GM19099 (cell line): ENCODE data around the gene SKAP2.

Experiments used
- POLR2A ChIP-seq: IDR thresholded peaks from 3 replicates; pipeline ENCODE4 v1.6.1; 2011; ENCODE audit warnings: low read depth; ENCODE audit not compliant: insufficient read length; ENCODE audit errors: extremely low read depth

SKAP2 gene

DNA sequence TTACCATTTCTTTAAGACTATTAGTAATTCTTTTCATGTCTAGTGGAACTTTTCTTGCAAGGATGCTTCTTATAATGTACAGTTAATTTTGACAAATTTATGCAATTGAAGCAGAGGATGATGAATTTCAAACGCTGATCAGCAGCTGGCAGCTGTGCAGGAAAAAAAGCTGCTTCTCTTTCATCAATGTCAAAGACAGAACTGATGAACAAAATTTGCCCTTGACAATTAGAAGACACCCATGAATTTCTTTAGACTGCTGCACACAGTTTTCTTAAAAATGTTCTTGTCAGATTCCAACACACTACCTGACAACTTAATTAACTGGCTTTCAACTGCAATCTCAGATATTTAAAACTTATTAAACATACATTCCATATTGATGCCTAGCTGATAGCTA lies 138.3 kb downstream of the SKAP2 start:
- TF ChIP-seq POLR2A: no peak

DNA sequence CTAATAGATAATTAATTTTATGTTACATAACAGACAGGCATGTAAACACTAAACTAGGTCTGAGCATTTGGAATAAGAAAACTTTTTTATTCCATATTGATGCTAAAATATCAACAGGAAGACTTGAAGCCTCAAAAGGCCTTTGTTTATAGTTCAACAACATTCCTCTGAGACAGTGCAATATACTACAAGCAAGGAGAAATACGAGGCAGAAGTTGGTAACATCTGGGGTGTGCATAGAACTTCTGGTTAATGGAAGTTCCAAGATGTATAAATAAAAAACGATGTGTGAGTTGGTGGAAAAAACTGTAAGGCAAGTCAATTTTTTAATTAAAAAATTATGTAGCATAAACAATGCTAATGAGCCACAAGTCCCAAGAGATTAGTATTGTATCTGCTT lies 139.6 kb downstream of the SKAP2 start:
- TF ChIP-seq POLR2A: no peak

DNA sequence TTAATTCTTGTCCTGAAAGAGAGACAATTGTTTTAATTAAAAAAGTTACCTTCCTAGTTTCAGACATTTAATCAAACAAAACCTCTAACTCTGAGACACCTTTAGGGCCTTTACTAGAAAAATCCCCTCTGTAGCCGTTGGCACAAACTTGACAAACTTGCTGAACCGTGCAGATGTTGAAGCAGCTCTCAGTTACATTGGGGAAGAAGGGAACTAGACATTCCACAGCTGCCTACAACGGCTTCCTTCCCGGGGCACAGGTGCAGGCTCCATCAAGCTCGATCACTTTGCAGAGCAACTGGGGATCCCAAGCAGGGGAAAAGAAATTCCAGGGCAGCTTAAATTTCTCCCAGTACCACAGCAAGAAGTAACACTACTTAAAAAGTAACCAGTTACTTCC lies 141.3 kb downstream of the SKAP2 start:
- no peak for TF ChIP-seq POLR2A

DNA sequence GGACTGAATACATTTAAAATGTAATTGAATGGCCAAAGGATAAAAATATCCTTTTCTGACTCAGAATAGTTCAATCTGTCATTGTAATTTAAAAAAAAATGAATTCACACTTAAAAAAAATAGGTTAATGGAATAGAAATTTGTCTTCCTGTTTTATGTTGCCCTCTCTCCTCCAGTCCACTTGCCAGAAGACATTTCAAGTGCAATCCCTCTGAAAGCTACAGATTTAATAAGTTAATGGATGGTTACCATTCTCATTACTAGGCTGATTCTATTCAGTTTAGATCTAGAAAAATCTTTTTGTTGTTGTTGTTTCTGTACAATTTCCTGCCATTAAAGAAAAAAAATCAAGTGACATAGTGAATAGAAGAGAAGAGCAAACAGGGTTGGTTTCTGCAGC lies 142.9 kb downstream of the SKAP2 start:
- no peak for TF ChIP-seq POLR2A

DNA sequence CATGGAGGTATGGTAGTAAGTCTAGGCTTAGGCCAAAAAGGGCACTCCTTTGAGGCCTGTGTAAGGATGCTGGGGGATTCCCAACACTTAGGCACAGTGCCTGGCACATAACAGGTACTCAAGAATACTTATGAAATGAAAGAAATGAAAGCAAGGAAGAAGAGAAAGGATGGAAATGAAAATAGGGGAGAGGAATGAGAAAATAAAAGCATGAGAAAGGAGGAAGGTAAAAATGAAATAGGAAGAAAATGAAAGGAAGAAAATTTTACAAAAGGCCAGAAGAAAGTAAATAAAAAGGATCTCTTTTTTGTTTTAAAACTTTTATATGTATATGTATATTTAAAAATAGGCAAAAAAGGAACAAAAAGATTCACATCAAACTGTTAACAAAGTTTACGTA lies 146.3 kb downstream of the SKAP2 start:
- TF ChIP-seq POLR2A: no peak

DNA sequence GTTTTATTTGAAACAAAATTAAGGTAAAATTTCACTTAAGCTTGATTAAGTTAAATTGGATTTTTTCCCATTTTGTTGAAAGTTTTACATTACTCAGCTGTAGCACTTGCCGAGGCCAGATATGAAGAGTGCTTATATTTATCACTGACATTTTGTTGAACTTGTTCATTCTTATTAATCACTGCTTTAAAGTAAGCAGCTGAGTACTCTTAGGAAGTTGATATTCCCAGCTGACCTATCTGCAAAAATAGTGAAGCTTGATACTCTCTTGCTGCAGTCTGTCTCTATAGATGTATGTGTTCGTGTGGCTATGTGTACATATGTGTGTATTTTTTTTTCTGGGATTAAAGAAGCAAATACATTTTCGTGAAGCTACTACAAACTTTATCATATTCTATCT lies 150.0 kb downstream of the SKAP2 start:
- TF ChIP-seq POLR2A: no peak

DNA sequence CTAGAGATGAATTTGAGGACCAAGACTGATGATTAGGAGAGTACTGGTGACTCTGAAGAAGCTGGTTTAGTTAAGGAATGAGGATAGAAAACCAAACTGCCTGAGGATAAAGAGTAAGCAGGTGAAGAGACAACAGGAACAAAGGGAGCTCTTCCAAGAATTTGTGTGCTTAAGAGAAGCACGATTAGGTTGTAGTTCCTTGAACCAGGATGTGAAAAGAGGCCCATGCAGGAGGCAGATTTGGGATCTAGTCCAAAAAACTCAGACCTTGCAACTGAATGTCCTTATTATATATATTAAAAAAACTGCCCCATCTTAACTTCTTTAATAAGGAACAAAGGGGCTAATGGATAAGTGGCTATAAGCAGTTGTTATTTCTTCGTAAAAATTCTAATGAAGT lies 150.4 kb downstream of the SKAP2 start:
- TF ChIP-seq POLR2A: no peak

DNA sequence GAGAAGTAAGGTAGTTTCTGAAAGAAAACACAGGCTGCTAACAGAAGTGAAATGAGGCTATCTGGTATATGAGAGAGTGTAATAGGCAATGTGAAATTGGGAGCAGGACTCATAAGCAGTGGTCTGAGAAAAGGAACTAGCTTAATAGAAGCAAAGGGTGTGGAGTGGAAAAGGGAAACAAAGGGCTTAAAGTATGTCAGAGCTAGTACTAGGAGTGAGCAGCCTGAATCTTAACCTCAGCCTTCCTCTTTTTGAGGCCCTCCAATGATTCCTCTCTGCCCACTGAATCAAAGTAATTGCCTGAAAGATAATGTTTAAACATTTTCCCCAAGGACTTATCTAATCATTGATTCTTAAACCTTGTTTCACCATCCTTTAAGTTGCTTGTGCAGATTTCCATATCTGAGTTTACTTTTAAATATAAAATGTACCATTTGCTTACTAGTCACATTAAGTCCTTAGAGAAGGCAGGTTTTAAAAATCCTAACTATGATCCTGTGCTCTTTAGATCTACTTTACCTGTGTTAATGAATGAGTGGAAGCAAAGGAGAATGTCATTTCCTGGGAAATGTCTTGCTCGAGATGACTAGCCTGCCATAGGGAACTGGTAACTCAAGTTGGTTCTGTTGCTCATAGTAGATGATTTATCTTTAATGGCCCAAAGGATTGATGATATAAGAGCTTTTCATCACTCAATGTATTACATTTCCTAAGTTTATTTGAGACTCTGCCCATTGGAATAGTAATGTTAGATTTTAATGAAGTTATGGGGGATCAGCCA lies 155.0 kb downstream of the SKAP2 start:
- TF ChIP-seq POLR2A: no peak

DNA sequence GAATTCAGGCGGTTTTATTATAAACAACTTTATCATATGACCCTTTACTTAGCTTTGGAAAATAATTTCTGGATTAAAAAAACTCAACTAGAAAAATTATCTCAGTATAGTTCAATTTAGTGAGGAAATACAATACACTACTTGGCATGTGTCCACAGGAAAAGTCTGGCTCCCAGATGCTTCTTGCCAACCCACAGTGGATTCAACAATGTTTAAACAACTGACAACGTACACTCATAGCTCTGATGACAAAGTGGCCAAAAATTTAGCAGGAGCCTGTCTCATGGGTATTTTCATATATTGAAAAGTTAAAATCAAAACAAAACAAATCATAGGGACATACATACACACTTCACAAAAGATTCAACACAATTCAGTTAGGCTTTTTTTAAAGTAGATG lies 158.8 kb downstream of the SKAP2 start:
- no peak for TF ChIP-seq POLR2A

DNA sequence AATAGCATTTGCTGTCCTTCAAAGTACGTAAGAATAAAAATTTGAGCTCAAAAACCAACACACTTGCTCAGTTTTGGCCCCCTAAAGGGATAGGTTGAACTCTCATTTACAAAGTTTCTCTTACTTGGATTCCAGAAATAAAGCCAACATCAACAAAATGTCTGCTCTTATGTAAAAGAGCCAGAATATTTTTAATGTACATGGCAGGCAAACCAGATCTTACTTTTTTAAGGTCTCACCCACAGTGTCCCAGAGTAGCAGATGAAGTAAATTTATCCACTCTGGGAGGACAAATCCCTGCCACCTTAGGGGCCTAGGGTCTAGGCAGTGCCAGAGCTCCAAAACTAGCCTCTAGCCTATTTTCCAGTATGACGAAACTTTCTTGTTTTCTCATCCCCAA lies 159.6 kb downstream of the SKAP2 start:
- no peak for TF ChIP-seq POLR2A

DNA sequence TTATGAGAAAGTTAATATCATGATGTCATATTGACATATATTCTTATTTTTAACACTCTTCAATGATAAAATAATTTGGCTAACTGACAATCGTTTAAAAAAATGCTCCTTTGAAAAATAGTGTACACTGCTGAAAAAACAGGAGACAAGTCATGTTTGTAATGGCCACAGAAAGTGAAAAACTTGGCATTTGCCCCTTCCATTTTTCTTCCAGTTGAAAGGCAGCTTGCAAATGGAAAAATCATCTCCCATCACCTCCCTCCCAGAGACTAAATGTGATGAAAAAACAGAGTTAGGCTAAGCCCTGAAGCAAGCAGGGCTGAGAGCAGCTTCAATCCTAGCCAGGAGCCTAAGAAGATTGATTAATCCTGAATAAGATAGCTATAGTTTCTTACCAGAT lies 160.4 kb downstream of the SKAP2 start:
- no peak for TF ChIP-seq POLR2A

DNA sequence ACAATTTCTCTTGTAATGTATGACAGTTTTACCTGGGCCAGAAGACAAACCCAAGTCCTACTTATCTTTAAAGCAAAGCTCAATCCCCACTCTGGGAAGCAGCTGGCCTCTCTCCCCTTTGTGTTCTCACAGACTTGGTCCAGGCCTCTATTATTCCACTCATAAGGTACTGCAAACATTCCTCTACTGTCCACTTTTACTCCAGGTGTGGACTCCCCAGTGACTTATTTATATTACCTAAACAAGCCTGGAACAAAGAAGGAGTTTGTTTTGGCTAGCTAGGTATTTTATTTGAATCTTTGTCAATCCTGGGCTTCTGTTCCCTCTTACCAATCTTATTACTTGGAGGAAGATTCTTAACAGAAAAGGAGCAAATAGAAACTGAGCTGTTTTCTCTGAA lies 163.5 kb downstream of the SKAP2 start:
- no peak for TF ChIP-seq POLR2A

DNA sequence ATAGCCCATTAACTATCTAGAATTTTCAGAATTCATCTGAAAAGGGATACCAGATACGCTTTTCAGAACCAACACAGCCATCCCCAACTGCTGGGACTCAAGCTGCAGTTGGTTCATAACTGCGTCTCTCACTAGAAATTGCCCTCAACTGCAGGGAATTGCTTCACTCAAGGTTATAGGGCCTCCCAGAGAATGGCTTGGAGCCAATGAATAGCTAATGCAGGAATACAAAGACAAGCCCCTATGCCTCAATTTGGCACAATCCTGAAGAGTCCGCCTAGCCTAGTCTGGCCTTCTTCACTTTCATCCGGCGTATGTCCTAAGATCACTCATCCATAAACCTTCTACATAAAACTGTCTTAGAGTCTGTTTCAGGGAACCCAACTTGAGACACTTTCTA lies 164.0 kb downstream of the SKAP2 start:
- no peak for TF ChIP-seq POLR2A

DNA sequence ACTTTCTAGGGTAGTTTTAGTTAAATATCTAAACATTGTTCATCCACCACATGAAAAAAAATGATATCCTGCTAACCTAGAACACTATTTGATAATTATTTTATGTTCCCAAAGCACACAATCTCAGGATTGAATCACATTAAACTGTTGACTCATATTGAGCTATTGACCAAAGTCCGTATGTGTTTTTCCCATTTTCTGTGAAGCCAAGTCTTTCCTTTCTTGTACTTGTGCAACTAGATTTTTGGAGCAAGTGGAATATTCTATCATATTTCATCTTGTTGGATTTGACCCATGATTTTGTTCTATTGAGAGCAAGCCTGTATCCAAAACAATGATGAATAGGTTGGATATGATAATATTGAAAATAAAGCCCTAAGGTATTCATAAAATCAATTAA lies 164.6 kb downstream of the SKAP2 start:
- TF ChIP-seq POLR2A: no peak

DNA sequence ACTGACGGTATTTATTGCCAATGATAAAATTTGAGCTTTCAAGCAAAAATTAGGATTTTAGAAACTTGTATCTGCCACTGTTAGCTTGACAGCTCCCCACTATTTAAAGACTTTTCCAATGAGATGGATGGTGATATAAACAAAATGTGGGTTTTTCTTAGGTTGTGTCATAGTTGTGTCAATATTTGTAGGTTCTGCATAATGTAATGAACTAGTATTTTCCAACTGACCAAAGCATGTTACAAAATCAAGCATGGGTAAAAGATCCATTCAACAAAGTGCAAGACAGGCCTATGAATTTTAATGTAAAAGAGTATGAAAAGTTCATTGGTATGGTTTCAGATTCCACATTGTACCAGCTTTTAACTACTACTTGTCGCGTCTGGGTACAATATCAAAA lies 165.6 kb downstream of the SKAP2 start:
- no peak for TF ChIP-seq POLR2A

DNA sequence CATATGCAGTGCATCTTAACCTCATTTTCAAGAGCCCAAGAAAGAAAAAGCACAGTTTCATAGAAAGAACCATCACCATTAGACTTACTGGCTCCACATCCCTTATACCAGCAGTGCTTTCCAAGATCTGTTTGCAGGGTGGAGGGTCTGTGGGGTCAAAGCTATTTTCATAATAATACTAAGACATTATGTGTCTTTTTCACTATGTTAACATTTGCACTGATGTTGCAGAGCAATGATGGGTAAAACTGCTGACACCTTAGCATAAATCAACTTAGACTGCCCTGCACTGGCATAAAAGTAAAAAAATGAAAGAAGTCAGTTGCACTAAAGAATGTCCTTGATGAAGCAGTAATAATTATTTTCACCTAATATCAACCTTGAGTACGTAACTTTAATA lies 166.2 kb downstream of the SKAP2 start:
- TF ChIP-seq POLR2A: no peak

DNA sequence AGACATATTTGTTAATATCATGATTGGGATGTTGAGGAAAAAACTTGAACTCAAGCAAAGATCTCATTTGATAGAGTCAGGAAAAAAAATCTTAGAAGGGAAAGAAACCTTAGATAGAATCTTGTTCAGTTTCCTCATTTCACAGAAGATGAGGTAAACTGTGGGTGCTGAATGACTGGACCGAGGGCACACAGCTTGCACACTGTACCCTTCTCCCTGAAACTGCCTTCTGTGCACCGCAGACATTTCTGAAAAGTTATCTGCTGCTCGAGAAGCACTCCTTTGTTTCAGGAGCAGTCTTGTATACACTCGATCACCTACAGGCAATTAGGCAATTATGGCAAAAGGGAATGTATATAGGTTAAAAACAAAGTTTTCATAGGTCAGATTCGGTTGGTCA lies 167.4 kb downstream of the SKAP2 start:
- no peak for TF ChIP-seq POLR2A
